Measurements from ENCODE around the gene PPFIA3.

PPFIA3 gene

DNA sequence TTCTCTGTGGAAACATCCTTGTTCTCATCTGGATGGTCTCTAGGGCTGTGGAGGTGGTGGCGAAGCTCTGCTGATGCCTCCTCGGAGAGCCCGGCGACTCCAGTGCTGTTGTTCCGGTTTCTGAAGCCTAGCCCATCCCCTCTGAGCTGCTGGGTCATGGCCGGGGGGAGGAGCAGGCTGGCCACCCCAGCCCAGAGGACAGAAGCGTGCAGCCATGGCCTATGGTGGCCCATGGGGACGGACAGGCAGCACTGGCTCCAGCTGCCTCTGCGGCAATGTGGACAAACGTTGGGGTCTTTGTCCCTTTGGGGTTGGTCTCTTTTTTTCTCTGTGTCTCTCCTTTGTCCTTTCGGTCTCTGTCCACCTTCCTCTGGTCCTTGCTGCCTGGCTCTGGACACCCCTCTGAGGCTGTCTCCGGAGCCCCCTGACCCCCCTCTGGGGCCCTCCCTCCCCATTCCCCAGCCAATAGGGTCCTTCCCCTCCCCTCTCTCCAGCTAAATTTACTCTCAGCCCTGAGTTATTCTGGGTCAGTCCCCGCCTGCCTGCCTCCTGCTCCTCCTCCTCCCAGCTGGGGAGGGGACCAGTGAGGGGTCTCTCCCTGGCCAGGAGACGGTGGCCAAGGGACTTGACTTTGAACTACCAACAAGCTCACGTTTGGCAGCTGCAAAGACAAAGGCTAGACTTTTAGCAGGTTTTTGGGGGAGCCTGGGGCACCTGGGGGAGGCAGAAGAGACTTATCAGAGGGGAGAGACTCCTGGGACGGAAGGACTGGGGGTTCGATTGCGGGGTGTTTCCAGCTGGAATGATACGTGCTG, 35.9 kb downstream of the PPFIA3 start, which contains the start of gene HRC:
Gene HRC, minus strand, starts transcription at position 392 of the 815 bp plus-strand sequence. Its CDS starts 159 bp downstream, at position 233.
- Histone ChIP-seq H3K9me3 (ENCODE audit: low read length) (no peaks in the 10 kb centered on the region), H2AFZ (ENCODE audit: low read length) (no peak within 1 kb of the TSS), H3K36me3 (ENCODE audit: insufficient read depth, low read length) (no peaks in the 10 kb centered on the region), H3K9me2 (ENCODE audit: low read depth, low read length) (no peaks in the 10 kb centered on the region), H3K4me2 (ENCODE audit: low read length) (no peak within 1 kb of the TSS), H3K4me3 (ENCODE audit: low read depth, low read length, poor library complexity, severe bottlenecking) (no peak within 1 kb of the TSS), H3K9ac (ENCODE audit: low read length) (no peak within 1 kb of the TSS), H3K4me1 (ENCODE audit: insufficient read depth, low read length, severe bottlenecking) (peaks cover 15% of the 10 kb centered on the region), H3K27me3 (ENCODE audit: insufficient read depth, low read length) (peaks cover 3% of the 10 kb centered on the region; the same call in 1 of the 2 replicates), H3K79me2 (ENCODE audit: insufficient read depth, low read length) (no peaks in the 10 kb centered on the region), H4K20me1 (ENCODE audit: insufficient read depth, low read length) (no peaks in the 10 kb centered on the region), H3K27ac (ENCODE audit: low read depth, low read length, poor library complexity, severe bottlenecking) (no peak within 1 kb of the TSS), H3F3A (ENCODE audit: insufficient read depth, low read length) (no peaks in the 10 kb centered on the region)
- TF ChIP-seq, protein P1, sequence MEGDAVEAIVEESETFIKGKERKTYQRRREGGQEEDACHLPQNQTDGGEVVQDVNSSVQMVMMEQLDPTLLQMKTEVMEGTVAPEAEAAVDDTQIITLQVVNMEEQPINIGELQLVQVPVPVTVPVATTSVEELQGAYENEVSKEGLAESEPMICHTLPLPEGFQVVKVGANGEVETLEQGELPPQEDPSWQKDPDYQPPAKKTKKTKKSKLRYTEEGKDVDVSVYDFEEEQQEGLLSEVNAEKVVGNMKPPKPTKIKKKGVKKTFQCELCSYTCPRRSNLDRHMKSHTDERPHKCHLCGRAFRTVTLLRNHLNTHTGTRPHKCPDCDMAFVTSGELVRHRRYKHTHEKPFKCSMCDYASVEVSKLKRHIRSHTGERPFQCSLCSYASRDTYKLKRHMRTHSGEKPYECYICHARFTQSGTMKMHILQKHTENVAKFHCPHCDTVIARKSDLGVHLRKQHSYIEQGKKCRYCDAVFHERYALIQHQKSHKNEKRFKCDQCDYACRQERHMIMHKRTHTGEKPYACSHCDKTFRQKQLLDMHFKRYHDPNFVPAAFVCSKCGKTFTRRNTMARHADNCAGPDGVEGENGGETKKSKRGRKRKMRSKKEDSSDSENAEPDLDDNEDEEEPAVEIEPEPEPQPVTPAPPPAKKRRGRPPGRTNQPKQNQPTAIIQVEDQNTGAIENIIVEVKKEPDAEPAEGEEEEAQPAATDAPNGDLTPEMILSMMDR (IDR thresholded peaks at IDR 0.05; ENCODE audit: low read length), result no peak
- no peak for TF ChIP-seq EZH2 (IDR thresholded peaks at IDR 0.05; ENCODE audit: borderline replicate concordance, low read length)

DNA sequence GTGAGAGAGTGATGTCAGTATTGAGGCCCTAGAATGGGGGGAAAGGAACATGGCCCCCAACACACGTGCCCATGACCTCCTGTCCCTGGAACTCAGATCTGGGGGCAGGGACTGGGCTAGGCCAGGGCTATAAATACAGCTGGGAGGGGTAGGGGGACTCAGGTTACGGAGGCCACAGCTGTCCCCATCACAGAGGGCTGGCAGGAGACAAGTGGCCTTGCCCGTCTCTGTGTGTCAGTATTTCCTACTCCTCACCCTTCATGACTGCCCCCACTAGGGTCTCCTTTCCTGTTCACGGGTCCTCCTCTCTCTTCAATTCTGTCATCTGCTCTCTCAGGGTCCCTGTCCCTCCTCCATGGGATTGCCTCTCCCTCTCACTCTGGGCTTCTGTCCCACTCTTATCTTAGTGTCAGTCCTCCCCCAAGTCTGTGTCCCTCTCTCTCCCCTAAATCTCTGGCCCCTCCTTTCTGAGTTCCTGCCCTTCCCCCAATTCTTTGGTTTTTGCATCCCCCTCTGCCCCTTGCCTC, 36.5 kb downstream of the PPFIA3 start:
- no peaks in the 10 kb centered on the region for H3K9me2 ChIP-seq (ENCODE audit: low read depth, low read length)
- H3K9me3 ChIP-seq (ENCODE audit: low read length), result no peaks in the 10 kb centered on the region
- H3K4me2 ChIP-seq (ENCODE audit: low read length), result no peak overlapping the region
- no peaks in the 10 kb centered on the region for H4K20me1 ChIP-seq (ENCODE audit: insufficient read depth, low read length)
- no peaks in the 10 kb centered on the region for H3K36me3 ChIP-seq (ENCODE audit: insufficient read depth, low read length)
- no peak overlapping the region for H2AFZ ChIP-seq (ENCODE audit: low read length)
- no peaks in the 10 kb centered on the region for H3F3A ChIP-seq (ENCODE audit: insufficient read depth, low read length)
- H3K27me3 ChIP-seq (ENCODE audit: insufficient read depth, low read length), result peaks cover 3% of the 10 kb centered on the region; the same call in 1 of the 2 replicates
- H3K4me1 ChIP-seq (ENCODE audit: insufficient read depth, low read length, severe bottlenecking), result peaks cover 10% of the 10 kb centered on the region
- TF ChIP-seq, protein P1 (IDR thresholded peaks at IDR 0.05; ENCODE audit: low read length), result no peak
- TF ChIP-seq EZH2 (IDR thresholded peaks at IDR 0.05; ENCODE audit: borderline replicate concordance, low read length), result no peak
- H3K9ac ChIP-seq (ENCODE audit: low read length), result no peak overlapping the region
- H3K4me3 ChIP-seq (ENCODE audit: low read depth, low read length, poor library complexity, severe bottlenecking), result no peak overlapping the region
- H3K79me2 ChIP-seq (ENCODE audit: insufficient read depth, low read length), result no peaks in the 10 kb centered on the region
- no peak overlapping the region for H3K27ac ChIP-seq (ENCODE audit: low read depth, low read length, poor library complexity, severe bottlenecking)

DNA sequence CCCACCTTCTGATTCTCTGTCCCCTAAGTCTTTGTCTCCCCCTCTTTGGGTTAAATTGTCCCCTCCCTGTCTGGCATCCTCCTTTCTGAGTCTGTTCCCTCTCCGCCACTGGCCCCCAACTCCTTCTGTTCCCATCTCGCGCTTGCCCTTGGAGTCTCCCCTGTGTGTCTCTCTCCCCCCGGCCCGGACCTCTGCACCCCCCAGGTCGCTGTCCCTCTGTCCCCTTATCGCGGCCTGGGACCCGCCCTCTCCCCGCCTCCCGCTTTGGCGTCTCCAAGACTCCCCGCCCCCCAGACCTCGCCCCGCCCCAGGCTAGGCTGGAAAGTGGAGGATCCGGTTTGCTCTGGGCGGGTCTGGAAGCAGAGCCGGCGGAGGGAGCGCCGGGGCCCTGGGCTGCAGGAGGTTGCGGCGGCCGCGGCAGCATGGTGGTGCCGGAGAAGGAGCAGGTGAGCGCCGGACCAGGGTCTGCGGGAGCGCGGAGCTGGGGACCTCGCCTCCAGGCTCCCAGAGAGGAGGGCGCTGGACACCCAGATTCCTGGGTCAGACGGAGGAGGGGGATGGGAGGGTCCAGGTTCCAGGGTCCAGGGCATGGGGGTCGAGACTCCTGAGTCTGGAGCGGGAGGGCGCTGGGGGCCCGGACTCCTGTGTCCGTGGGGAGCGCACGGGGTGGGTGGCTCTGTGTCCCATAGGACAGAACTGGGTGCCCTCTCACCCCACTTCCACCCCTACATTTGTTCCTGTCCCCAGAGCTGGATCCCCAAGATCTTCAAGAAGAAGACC, 38.3 kb downstream of the PPFIA3 start, which contains the start of gene TRPM4:
Gene TRPM4, plus strand, starts transcription at position 348 of the 780 bp plus-strand sequence. Its CDS starts 75 bp downstream, at position 423.
- Histone ChIP-seq H3K4me2 (ENCODE audit: low read length) (no peak within 1 kb of the TSS), H2AFZ (ENCODE audit: low read length) (no peak within 1 kb of the TSS), H3K79me2 (ENCODE audit: insufficient read depth, low read length) (no peaks in the 10 kb centered on the region), H3K9me3 (ENCODE audit: low read length) (no peaks in the 10 kb centered on the region), H3K9me2 (ENCODE audit: low read depth, low read length) (no peaks in the 10 kb centered on the region), H3K36me3 (ENCODE audit: insufficient read depth, low read length) (no peaks in the 10 kb centered on the region), H4K20me1 (ENCODE audit: insufficient read depth, low read length) (no peaks in the 10 kb centered on the region), H3K27me3 (ENCODE audit: insufficient read depth, low read length) (peaks cover 3% of the 10 kb centered on the region; the same call in 1 of the 2 replicates), H3K4me1 (ENCODE audit: insufficient read depth, low read length, severe bottlenecking) (no peaks in the 10 kb centered on the region), H3F3A (ENCODE audit: insufficient read depth, low read length) (no peaks in the 10 kb centered on the region), H3K4me3 (ENCODE audit: low read depth, low read length, poor library complexity, severe bottlenecking) (no peak within 1 kb of the TSS), H3K9ac (ENCODE audit: low read length) (no peak within 1 kb of the TSS), H3K27ac (ENCODE audit: low read depth, low read length, poor library complexity, severe bottlenecking) (no peak within 1 kb of the TSS)
- no peak for TF ChIP-seq EZH2 (IDR thresholded peaks at IDR 0.05; ENCODE audit: borderline replicate concordance, low read length)
- TF ChIP-seq, protein P1 (IDR thresholded peaks at IDR 0.05; ENCODE audit: low read length), result no peak
